Measurements from ENCODE around the gene BDNF. TPM values are rescaled to one million over a fixed set of nuclear protein-coding genes. Genes with fewer than 3 reads are reported as not detected.

BDNF gene
- total and polyA plus RNA-seq, 2 of the 8 experiments (the other 6 are each of a cell fraction or from before 2014, with no cell fraction given) = 2.4 to 5.4 TPM

DNA sequence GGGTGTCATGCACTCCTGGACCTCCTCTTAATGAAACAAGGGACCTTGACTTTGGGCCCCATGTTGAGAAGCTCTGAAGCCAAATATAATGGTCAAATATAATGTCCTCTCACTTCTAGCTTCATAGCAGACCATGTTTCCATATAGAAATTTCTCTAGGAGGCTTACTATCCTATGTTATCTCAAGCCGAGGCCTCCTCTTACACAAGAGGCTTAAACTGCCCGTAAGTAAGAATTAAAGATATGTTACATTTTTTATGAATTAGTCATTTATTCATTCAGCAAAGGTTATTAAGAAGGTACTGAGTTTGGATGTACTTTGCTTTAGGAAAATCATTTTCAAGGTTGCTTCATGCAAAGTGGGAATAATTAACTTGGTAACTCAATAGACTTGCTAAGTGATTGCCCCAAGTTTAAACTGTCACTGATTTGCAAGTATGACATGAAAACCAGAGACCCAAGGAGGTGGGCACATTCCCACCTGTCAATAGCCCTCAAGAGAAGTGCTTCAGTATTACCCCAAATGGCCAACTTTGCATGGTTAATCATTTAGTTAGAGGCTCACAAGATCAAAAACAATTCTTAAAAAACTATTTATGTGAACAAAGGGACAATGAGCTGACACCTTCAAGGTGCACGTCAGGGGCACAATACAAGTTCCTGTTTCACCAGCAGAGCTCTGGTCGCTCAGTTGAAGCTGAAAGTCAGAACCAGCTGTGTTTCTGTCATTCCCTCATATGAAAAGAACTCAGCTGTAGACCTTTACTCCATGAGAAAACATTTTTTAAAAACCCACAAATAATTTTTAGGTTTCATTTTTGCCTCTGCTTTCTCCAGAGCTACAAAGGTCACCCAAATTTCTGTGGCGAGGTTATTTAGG is 20.9 kb downstream of the BDNF start:
- H3K56ac ChIP-seq (replicated peaks; ENCODE audit: insufficient read length, low read depth, low read length) = no peak overlapping the region
- H3K79me2 ChIP-seq (ENCODE audit: control insufficient read depth in 1 of 2, insufficient read depth in 2 of 2, low read length in 2 of 2) = peaks cover 0 to 17% of the 10 kb centered on the region in 2 experiments; a peak in 2 of 4 replicates
- H2AK5ac ChIP-seq (ENCODE audit: low read depth, low read length) = no peak overlapping the region
- no peak overlapping the region for H3K18ac ChIP-seq (ENCODE audit: extremely low read depth, low read length)
- H3K9me3 ChIP-seq (ENCODE audit: insufficient read depth in 2 of 2, low read depth in 1 of 2, low read length in 1 of 2) = no peaks in the 10 kb centered on the region
- no peak overlapping the region for H2AFZ ChIP-seq (ENCODE audit: low read length)
- no peak overlapping the region for H2BK20ac ChIP-seq (ENCODE audit: low read length)
- DNase-seq (ENCODE audit: low read depth in 1 of 2, low spot score in 2 of 2) (no peak), FAIRE-seq (no peak)
- no peak overlapping the region for H4K5ac ChIP-seq (ENCODE audit: insufficient read length, low read depth, low read length)
- H4K8ac ChIP-seq (ENCODE audit: extremely low read depth, insufficient read depth, low read length) = no peak overlapping the region
- no peak overlapping the region for H2BK12ac ChIP-seq (ENCODE audit: low read depth, low read length)
- H3K4ac ChIP-seq (replicated peaks; ENCODE audit: insufficient read length, low read depth, low read length) = no peak overlapping the region
- H3K23ac ChIP-seq (ENCODE audit: insufficient read length) = no peak overlapping the region
- H3K79me1 ChIP-seq (ENCODE audit: low read depth, low read length) = no peaks in the 10 kb centered on the region
- no peaks in the 10 kb centered on the region for H3K4me1 ChIP-seq (replicated peaks in 1 of 4; ENCODE audit: control insufficient read depth in 3 of 4, insufficient read depth in 4 of 4, low read length in 3 of 4)
- H4K91ac ChIP-seq (replicated peaks; ENCODE audit: insufficient read length, low read length) = no peak overlapping the region
- TF ChIP-seq NRF1 (IDR thresholded peaks at IDR 0.05; ENCODE audit: low read depth, low read length) = no peak
- no peaks in the 10 kb centered on the region for H4K20me1 ChIP-seq (replicated peaks in 1 of 2; ENCODE audit: control insufficient read depth in 1 of 2, insufficient read depth in 2 of 2, low read length in 2 of 2)
- H3K4me3 ChIP-seq (ENCODE audit: extremely low read depth in 1 of 4, insufficient read depth in 2 of 4, low read depth in 3 of 4, low read length in 4 of 4) = no peak overlapping the region
- H3K4me2 ChIP-seq (ENCODE audit: insufficient read depth in 1 of 2, low read depth in 2 of 2, low read length in 2 of 2) = no peak overlapping the region
- no peak overlapping the region for H2BK5ac ChIP-seq (ENCODE audit: low read depth, low read length)
- ChIA-PET POLR2A (ENCODE audit: partially characterized antibody) (interaction anchor here (1.2 to 2.9 kb wide), 2 partner anchors 51 to 54 kb away, joined by 5 to 14 read pairs; no protein-coding TSS in a partner anchor), CTCF (ENCODE audit: partially characterized antibody) (interaction anchor here (1.3 to 2.2 kb wide), 2 partner anchors 13 to 36 kb away, joined by 3 to 7 read pairs; no protein-coding TSS in a partner anchor)
- H3K27ac ChIP-seq (ENCODE audit: low read depth, low read length) = no peak overlapping the region
- WGBS, 2 experiments (ENCODE audit: extremely low coverage in 1 of 2, insufficient coverage in 1 of 2, insufficient read length in 1 of 2, insufficient replicate concordance in 2 of 2, low coverage in 1 of 2, low lambda C conversion rate in 2 of 2, missing lambda C conversion rate in 1 of 2) = 89% methylated on average over 5 of the region's 5 CpGs; no CpG with 5 or more reads in 1 of the 2 experiments
- H3K23me2 ChIP-seq (ENCODE audit: low read depth, low read length) = no peaks in the 10 kb centered on the region
- H3K36me3 ChIP-seq (ENCODE audit: control insufficient read depth in 2 of 4, insufficient read depth in 4 of 4, low read length in 3 of 4) = 0 out of 8 replicates have a peak, but pooled peaks cover 0 to 4% (median 0%) of the 10 kb centered on the region in 4 experiments
- no peaks in the 10 kb centered on the region for H3K27me3 ChIP-seq (replicated peaks in 1 of 4; ENCODE audit: control insufficient read depth in 3 of 4, extremely low read depth in 1 of 4, insufficient read depth in 3 of 4, low read length in 3 of 4)
- H2BK15ac ChIP-seq (ENCODE audit: low read length) = no peak overlapping the region
- H3K14ac ChIP-seq (ENCODE audit: insufficient read length) = no peak overlapping the region
- H2BK120ac ChIP-seq (replicated peaks; ENCODE audit: low read depth, low read length) = no peak overlapping the region
- H3K9ac ChIP-seq (replicated peaks in 1 of 4; ENCODE audit: extremely low read depth in 1 of 4, low read depth in 3 of 4, low read length in 3 of 4) = no peak overlapping the region
